GM21515 (cell line): ENCODE data around the gene BEST3.
"Not testable (repeated sequence)": the region's sequence is repeated elsewhere in the genome, so short reads cannot be mapped to it uniquely, and the experiment has no call there.

Source experiments
- ATAC-seq: cut with Tn5 transposase; IDR thresholded peaks from one replicate; pipeline ENCODE4 v1.9.1; 2021; ENCODE audit not compliant: unreplicated experiment

BEST3 gene

GRCh38 chr12:69604275-69604674, 94.8 kb downstream of the BEST3 start:
- ATAC-seq: not testable (repeated sequence)
